ENCODE data around the gene OR56A1. TPM values are rescaled to one million over a fixed set of nuclear protein-coding genes. Genes with fewer than 3 reads are reported as not detected.
A peak's percentile ranks its signal among the peaks of the same experiment; 100 is the strongest.

OR56A1 gene
- total RNA-seq, 1 experiment from 2014 or later, result not detected

- no peaks in the 10 kb centered on the region for H3K4me1 Mint-ChIP-seq (ENCODE audit: low read depth, unreplicated experiment)
- no peaks in the 10 kb centered on the region for H3K9me3 Mint-ChIP-seq (ENCODE audit: low read depth, unreplicated experiment)
- intact Hi-C loops (cut with micrococcal nuclease; ENCODE audit: unreplicated experiment), result loop anchor here (1.0 to 5.0 kb wide), 3 partner anchors 274 to 340 kb away; no protein-coding TSS in a partner anchor
- no peaks in the 10 kb centered on the region for H3K36me3 Mint-ChIP-seq (ENCODE audit: insufficient read depth, unreplicated experiment)
- H3K4me3 Mint-ChIP-seq (ENCODE audit: low read depth, unreplicated experiment), result no peak overlapping the region
- CTCF ChIA-PET, result interaction anchor here (0.7 to 1.3 kb wide), 2 partner anchors 331 to 340 kb away, joined by 4 to 8 read pairs; no protein-coding TSS in a partner anchor
- peaks cover 66% of the 10 kb centered on the region for H3K27me3 Mint-ChIP-seq (ENCODE audit: unreplicated experiment)
- TF ChIP-seq CTCF (IDR thresholded peaks at IDR 0.05; ENCODE audit: unreplicated experiment), result no peak
- BruUV-seq (replicated peaks), result no TSS peak
- H3K27ac Mint-ChIP-seq (ENCODE audit: unreplicated experiment), result no peak overlapping the region
- DNase-seq, result peak; percentile 13
Measured at GRCh38 chr11:6022956-6023355, 7.6 kb downstream of the OR56A1 start.

- TF ChIP-seq CTCF (IDR thresholded peaks at IDR 0.05; ENCODE audit: unreplicated experiment), result no peak
- no TSS peak for BruUV-seq (replicated peaks)
- intact Hi-C loops (cut with micrococcal nuclease; ENCODE audit: unreplicated experiment), result no loop called here
Measured at GRCh38 chr11:6013042-6013441, 17.5 kb downstream of the OR56A1 start.

GRCh38 chr11:6012035-6012668 is 18.4 kb downstream of the OR56A1 start:
- CTCF ChIA-PET, result interaction anchor here (1.1 kb wide), 1 partner anchor 93 kb away, joined by 3 read pairs; no protein-coding TSS in a partner anchor
- DNase-seq, result no peak
- Mint-ChIP-seq H3K27ac (ENCODE audit: unreplicated experiment) (no peak overlapping the region), H3K36me3 (ENCODE audit: insufficient read depth, unreplicated experiment) (no peaks in the 10 kb centered on the region), H3K9me3 (ENCODE audit: low read depth, unreplicated experiment) (no peaks in the 10 kb centered on the region), H3K4me1 (ENCODE audit: low read depth, unreplicated experiment) (no peaks in the 10 kb centered on the region), H3K4me3 (ENCODE audit: low read depth, unreplicated experiment) (no peak overlapping the region), H3K27me3 (ENCODE audit: unreplicated experiment) (peaks cover 21% of the 10 kb centered on the region)
- intact Hi-C loops (cut with micrococcal nuclease; ENCODE audit: unreplicated experiment), result no loop called here
- no TSS peak for BruUV-seq (replicated peaks)
- no peak for TF ChIP-seq CTCF (IDR thresholded peaks at IDR 0.05; ENCODE audit: unreplicated experiment)

More at GRCh38 chr11:6013042-6013441, 17.5 kb downstream of the OR56A1 start:
- CTCF ChIA-PET, result no interaction called here
- Mint-ChIP-seq H3K27me3 (ENCODE audit: unreplicated experiment) (peaks cover 21% of the 10 kb centered on the region), H3K4me3 (ENCODE audit: low read depth, unreplicated experiment) (no peak overlapping the region), H3K4me1 (ENCODE audit: low read depth, unreplicated experiment) (no peaks in the 10 kb centered on the region), H3K36me3 (ENCODE audit: insufficient read depth, unreplicated experiment) (no peaks in the 10 kb centered on the region), H3K27ac (ENCODE audit: unreplicated experiment) (no peak overlapping the region), H3K9me3 (ENCODE audit: low read depth, unreplicated experiment) (no peaks in the 10 kb centered on the region)
- no peak for DNase-seq

- peaks cover 19% of the 10 kb centered on the region for H3K27me3 Mint-ChIP-seq (ENCODE audit: unreplicated experiment)
- H3K36me3 Mint-ChIP-seq (ENCODE audit: insufficient read depth, unreplicated experiment), result no peaks in the 10 kb centered on the region
- BruUV-seq (replicated peaks), result no TSS peak
- no peaks in the 10 kb centered on the region for H3K4me1 Mint-ChIP-seq (ENCODE audit: low read depth, unreplicated experiment)
- intact Hi-C loops (cut with micrococcal nuclease; ENCODE audit: unreplicated experiment), result no loop called here
- DNase-seq, result no peak
- H3K27ac Mint-ChIP-seq (ENCODE audit: unreplicated experiment), result no peak within 1 kb of the TSS
- CTCF ChIA-PET, result no interaction called here
- no peak for TF ChIP-seq CTCF (IDR thresholded peaks at IDR 0.05; ENCODE audit: unreplicated experiment)
- H3K9me3 Mint-ChIP-seq (ENCODE audit: low read depth, unreplicated experiment), result no peaks in the 10 kb centered on the region
- H3K4me3 Mint-ChIP-seq (ENCODE audit: low read depth, unreplicated experiment), result no peak within 1 kb of the TSS
Measured at GRCh38 chr11:6006846-6007245, 23.7 kb downstream of the OR56A1 start, which contains the start of gene OR56A4. Gene OR56A4, minus strand, starts transcription at chr11:6006946. Its CDS starts 3,954 bp downstream, at chr11:6002992.
